Measurements from ENCODE around the gene NEO1.

Gene NEO1

GRCh38 chr15:73078291-73078690, 26.0 kb downstream of the NEO1 start:
- no peak for DNase-seq (ENCODE audit: low read depth in 1 of 2, low spot score in 1 of 2)
- Histone ChIP-seq H3K27me3 (ENCODE audit: insufficient read depth, poor library complexity, severe bottlenecking) (no peaks in the 10 kb centered on the region), H3K4me3 (replicated peaks; ENCODE audit: insufficient read depth, low read length) (no peak overlapping the region), H3K27ac (replicated peaks) (no peak overlapping the region)
- no peak for TF ChIP-seq POLR2AphosphoS5 (IDR thresholded peaks at IDR 0.05; ENCODE audit: low read depth)
- TF ChIP-seq SPI1 (IDR thresholded peaks at IDR 0.05; ENCODE audit: borderline replicate concordance, low read depth): no peak
- TF ChIP-seq, protein P1, sequence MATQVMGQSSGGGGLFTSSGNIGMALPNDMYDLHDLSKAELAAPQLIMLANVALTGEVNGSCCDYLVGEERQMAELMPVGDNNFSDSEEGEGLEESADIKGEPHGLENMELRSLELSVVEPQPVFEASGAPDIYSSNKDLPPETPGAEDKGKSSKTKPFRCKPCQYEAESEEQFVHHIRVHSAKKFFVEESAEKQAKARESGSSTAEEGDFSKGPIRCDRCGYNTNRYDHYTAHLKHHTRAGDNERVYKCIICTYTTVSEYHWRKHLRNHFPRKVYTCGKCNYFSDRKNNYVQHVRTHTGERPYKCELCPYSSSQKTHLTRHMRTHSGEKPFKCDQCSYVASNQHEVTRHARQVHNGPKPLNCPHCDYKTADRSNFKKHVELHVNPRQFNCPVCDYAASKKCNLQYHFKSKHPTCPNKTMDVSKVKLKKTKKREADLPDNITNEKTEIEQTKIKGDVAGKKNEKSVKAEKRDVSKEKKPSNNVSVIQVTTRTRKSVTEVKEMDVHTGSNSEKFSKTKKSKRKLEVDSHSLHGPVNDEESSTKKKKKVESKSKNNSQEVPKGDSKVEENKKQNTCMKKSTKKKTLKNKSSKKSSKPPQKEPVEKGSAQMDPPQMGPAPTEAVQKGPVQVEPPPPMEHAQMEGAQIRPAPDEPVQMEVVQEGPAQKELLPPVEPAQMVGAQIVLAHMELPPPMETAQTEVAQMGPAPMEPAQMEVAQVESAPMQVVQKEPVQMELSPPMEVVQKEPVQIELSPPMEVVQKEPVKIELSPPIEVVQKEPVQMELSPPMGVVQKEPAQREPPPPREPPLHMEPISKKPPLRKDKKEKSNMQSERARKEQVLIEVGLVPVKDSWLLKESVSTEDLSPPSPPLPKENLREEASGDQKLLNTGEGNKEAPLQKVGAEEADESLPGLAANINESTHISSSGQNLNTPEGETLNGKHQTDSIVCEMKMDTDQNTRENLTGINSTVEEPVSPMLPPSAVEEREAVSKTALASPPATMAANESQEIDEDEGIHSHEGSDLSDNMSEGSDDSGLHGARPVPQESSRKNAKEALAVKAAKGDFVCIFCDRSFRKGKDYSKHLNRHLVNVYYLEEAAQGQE (IDR thresholded peaks at IDR 0.05; ENCODE audit: insufficient replicate concordance, low read depth): no peak
- TF ChIP-seq, protein P2, sequence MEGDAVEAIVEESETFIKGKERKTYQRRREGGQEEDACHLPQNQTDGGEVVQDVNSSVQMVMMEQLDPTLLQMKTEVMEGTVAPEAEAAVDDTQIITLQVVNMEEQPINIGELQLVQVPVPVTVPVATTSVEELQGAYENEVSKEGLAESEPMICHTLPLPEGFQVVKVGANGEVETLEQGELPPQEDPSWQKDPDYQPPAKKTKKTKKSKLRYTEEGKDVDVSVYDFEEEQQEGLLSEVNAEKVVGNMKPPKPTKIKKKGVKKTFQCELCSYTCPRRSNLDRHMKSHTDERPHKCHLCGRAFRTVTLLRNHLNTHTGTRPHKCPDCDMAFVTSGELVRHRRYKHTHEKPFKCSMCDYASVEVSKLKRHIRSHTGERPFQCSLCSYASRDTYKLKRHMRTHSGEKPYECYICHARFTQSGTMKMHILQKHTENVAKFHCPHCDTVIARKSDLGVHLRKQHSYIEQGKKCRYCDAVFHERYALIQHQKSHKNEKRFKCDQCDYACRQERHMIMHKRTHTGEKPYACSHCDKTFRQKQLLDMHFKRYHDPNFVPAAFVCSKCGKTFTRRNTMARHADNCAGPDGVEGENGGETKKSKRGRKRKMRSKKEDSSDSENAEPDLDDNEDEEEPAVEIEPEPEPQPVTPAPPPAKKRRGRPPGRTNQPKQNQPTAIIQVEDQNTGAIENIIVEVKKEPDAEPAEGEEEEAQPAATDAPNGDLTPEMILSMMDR (IDR thresholded peaks at IDR 0.05; ENCODE audit: insufficient read depth, low read length): no peak
- TF ChIP-seq GABPA (IDR thresholded peaks at IDR 0.05; ENCODE audit: low read depth): no peak

GRCh38 chr15:73078722-73079121, 26.5 kb downstream of the NEO1 start:
- no peak overlapping the region for H3K27ac ChIP-seq (replicated peaks)
- TF ChIP-seq SPI1 (IDR thresholded peaks at IDR 0.05; ENCODE audit: borderline replicate concordance, low read depth) (no peak), POLR2AphosphoS5 (IDR thresholded peaks at IDR 0.05; ENCODE audit: low read depth) (no peak), GABPA (IDR thresholded peaks at IDR 0.05; ENCODE audit: low read depth) (no peak)
- TF ChIP-seq, protein P1 (IDR thresholded peaks at IDR 0.05; ENCODE audit: insufficient replicate concordance, low read depth): no peak
- TF ChIP-seq, protein P2 (IDR thresholded peaks at IDR 0.05; ENCODE audit: insufficient read depth, low read length): no peak
- no peak overlapping the region for H3K4me3 ChIP-seq (replicated peaks; ENCODE audit: insufficient read depth, low read length)
- no peak for DNase-seq (ENCODE audit: low read depth in 1 of 2, low spot score in 1 of 2)
- H3K27me3 ChIP-seq (ENCODE audit: insufficient read depth, poor library complexity, severe bottlenecking): no peaks in the 10 kb centered on the region

GRCh38 chr15:73079565-73079964, 27.3 kb downstream of the NEO1 start:
- no peak for DNase-seq (ENCODE audit: low read depth in 1 of 2, low spot score in 1 of 2)
- Histone ChIP-seq H3K27me3 (ENCODE audit: insufficient read depth, poor library complexity, severe bottlenecking) (no peaks in the 10 kb centered on the region), H3K4me3 (replicated peaks; ENCODE audit: insufficient read depth, low read length) (no peak overlapping the region), H3K27ac (replicated peaks) (no peak overlapping the region)
- TF ChIP-seq, protein P2 (IDR thresholded peaks at IDR 0.05; ENCODE audit: insufficient read depth, low read length): no peak

DNA sequence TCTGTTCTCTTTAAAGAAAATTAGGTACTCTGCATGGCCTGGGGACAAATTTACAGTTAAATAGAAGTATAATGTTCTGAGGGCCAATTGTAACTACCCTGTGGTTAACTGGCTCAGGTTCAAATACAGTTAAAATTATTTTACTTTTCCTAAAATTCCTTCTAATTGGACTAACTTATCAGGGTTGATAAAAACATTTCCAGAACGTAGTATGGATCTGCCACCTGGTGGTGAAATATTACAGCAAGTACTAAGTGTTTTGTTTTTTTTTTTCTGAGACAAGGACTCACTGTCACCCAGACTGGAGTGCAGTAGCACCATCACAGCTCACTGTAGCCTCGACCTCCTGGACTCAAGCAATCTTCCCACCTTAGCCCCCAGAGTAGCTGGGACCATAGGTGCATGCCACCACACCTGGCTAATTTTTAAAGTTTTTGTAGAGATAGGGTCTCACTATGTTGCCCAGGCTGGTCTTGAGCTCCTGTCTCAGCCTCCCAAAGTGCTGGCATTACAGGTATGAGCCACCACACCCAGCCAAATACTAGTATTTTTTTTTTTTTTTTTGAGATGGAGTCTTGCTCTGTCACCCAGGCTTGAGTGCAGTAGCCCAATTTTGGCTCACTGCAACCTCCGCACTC, 29.2 kb downstream of the NEO1 start:
- TF ChIP-seq, protein P2 (IDR thresholded peaks at IDR 0.05; ENCODE audit: insufficient read depth, low read length): peak; percentile 8
- no peak for TF ChIP-seq SPI1 (IDR thresholded peaks at IDR 0.05; ENCODE audit: borderline replicate concordance, low read depth)
- TF ChIP-seq, protein P1 (IDR thresholded peaks at IDR 0.05; ENCODE audit: insufficient replicate concordance, low read depth): no peak

More for the DNA sequence above, 29.2 kb downstream of the NEO1 start:
- no peak overlapping the region for H3K27ac ChIP-seq (replicated peaks)
- H3K27me3 ChIP-seq (ENCODE audit: insufficient read depth, poor library complexity, severe bottlenecking): no peaks in the 10 kb centered on the region
- H3K4me3 ChIP-seq (replicated peaks; ENCODE audit: insufficient read depth, low read length): no peak overlapping the region
- DNase-seq (ENCODE audit: low read depth in 1 of 2, low spot score in 1 of 2): peak; percentile 5 to 6
